IMR-90 (cell line): ENCODE results near the gene TMEM161A. TPM values are rescaled to one million over a fixed set of nuclear protein-coding genes. Genes with fewer than 3 reads are reported as not detected.

Experiments used
- ATAC-seq: fragments of 200-7000 bp; cut with Tn5 transposase; 2 replicates; pipeline ENCODE4 v1.9.1; 2020; ENCODE audit warnings: low read depth, mild to moderate bottlenecking, moderate library complexity
- BruUV-seq: library from RNA; stranded (reverse); fragments of 400-500 nt; replicated peaks from 2 replicates; lab custom pipeline; 2021; lab: Mats Ljungman, UMichigan
- CTCF ChIA-PET: fragments of 300-600 bp; formaldehyde crosslinking; extraction: SDS; loops from one replicate; lab custom pipeline; 2021; ENCODE audit warnings: antibody characterized with exemption; lab: Yijun Ruan, JAX
- POLR2A ChIA-PET: fragments of 300-600 bp; sonication (Branson Sonifier 250); formaldehyde crosslinking; loops from one replicate; lab custom pipeline; 2022; ENCODE audit warnings: antibody characterized with exemption; ENCODE audit not compliant: unreplicated experiment; lab: Charles Lee
- DNase-seq: peaks from one replicate; pipeline ENCODE4 v3.0.0; 2013
- H2AFZ ChIP-seq: replicated peaks from 2 replicates; pipeline ENCODE3; 2013; ENCODE audit warnings: low read length, mild to moderate bottlenecking; ENCODE audit not compliant: poor library complexity
- H2AK5ac ChIP-seq: 2 replicates; pipeline ENCODE4 v1.6.1; 2013; ENCODE audit warnings: low read depth, low read length, inconsistent platforms
- H2AK9ac ChIP-seq: replicated peaks from 2 replicates; pipeline ENCODE3; 2013; ENCODE audit warnings: mild to moderate bottlenecking, low read depth, low read length, moderate library complexity; ENCODE audit not compliant: poor library complexity
- H2BK120ac ChIP-seq: 2 replicates; pipeline ENCODE4 v1.6.1; 2013; ENCODE audit warnings: low read depth, low read length, inconsistent platforms
- H2BK15ac ChIP-seq: 3 replicates; pipeline ENCODE4 v1.6.1; 2013; ENCODE audit warnings: low read depth, low read length, inconsistent platforms
- H2BK20ac ChIP-seq: 2 replicates; pipeline ENCODE4 v1.6.1; 2013; ENCODE audit warnings: low read depth, mild to moderate bottlenecking, inconsistent platforms, low read length, moderate library complexity
- H2BK5ac ChIP-seq: 2 replicates; pipeline ENCODE4 v1.6.1; 2013; ENCODE audit warnings: mild to moderate bottlenecking, low read depth, low read length, inconsistent platforms; ENCODE audit not compliant: poor library complexity, severe bottlenecking
- H3K14ac ChIP-seq: replicated peaks from 2 replicates; pipeline ENCODE4 v1.6.1; 2013; ENCODE audit warnings: low read depth, low read length, inconsistent platforms
- H3K18ac ChIP-seq: 2 replicates; pipeline ENCODE4 v1.6.1; 2013; ENCODE audit warnings: low read depth, low read length, control low read depth
- H3K23ac ChIP-seq: 2 replicates; pipeline ENCODE4 v1.6.1; 2013; ENCODE audit warnings: low read depth, low read length, inconsistent platforms
- H3K27ac ChIP-seq: 2 replicates; pipeline ENCODE4 v1.5.1; 2013; ENCODE audit warnings: mild to moderate bottlenecking, control low read depth, low read length; ENCODE audit not compliant: insufficient read depth
- H3K27me3 ChIP-seq: 2 replicates; pipeline ENCODE4 v1.6.1; 2013; ENCODE audit warnings: low read length; ENCODE audit not compliant: control insufficient read depth, insufficient read depth
- H3K36me3 ChIP-seq: 2 replicates; pipeline ENCODE4 v1.6.1; 2013; ENCODE audit warnings: low read length, mixed read lengths; ENCODE audit not compliant: control insufficient read depth, insufficient read depth
- H3K4ac ChIP-seq: 2 replicates; pipeline ENCODE4 v1.6.1; 2013; ENCODE audit warnings: low read depth, low read length, inconsistent platforms
- H3K4me1 ChIP-seq: 2 replicates; pipeline ENCODE4 v1.6.1; 2013; ENCODE audit warnings: low read length, mixed read lengths; ENCODE audit not compliant: control insufficient read depth, insufficient read depth
- H3K4me2 ChIP-seq: 2 replicates; pipeline ENCODE4 v1.6.1; 2013; ENCODE audit warnings: low read depth, mild to moderate bottlenecking, control low read depth, low read length, moderate library complexity
- H3K4me3 ChIP-seq: 2 replicates; pipeline ENCODE4 v1.5.1; 2013; ENCODE audit warnings: low read depth, mild to moderate bottlenecking, control low read depth, low read length, moderate library complexity; ENCODE audit not compliant: insufficient read depth
- H3K56ac ChIP-seq: 2 replicates; pipeline ENCODE4 v1.6.1; 2013; ENCODE audit warnings: low read length, inconsistent platforms; ENCODE audit not compliant: insufficient read depth; ENCODE audit errors: extremely low read depth
- H3K79me1 ChIP-seq, 2 experiments: 2 replicates each; pipeline ENCODE4 v1.6.1; 2013; ENCODE audit warnings: low read length in 2 of 2, inconsistent platforms in 1 of 2, low read depth in 1 of 2
- H3K9ac ChIP-seq: 2 replicates; pipeline ENCODE4 v1.6.1; 2013; ENCODE audit warnings: low read depth, low read length, control low read depth
- H3K9me1 ChIP-seq: 2 replicates; pipeline ENCODE4 v1.6.1; 2013; ENCODE audit warnings: low read length, inconsistent platforms; ENCODE audit not compliant: insufficient read depth
- H3K9me3 ChIP-seq: 2 replicates; pipeline ENCODE4 v1.6.1; 2013; ENCODE audit warnings: low read length; ENCODE audit not compliant: control insufficient read depth, insufficient read depth
- H4K20me1 ChIP-seq: 2 replicates; pipeline ENCODE4 v1.6.1; 2013; ENCODE audit warnings: low read length, inconsistent platforms; ENCODE audit not compliant: insufficient read depth
- H4K5ac ChIP-seq: 2 replicates; pipeline ENCODE4 v1.6.1; 2013; ENCODE audit warnings: mild to moderate bottlenecking, low read depth, low read length, control low read depth
- H4K8ac ChIP-seq, 2 experiments: 2 replicates each; pipeline ENCODE4 v1.6.1; 2013; ENCODE audit warnings: low read depth in 2 of 2, low read length in 2 of 2, control low read depth in 1 of 2, inconsistent platforms in 1 of 2
- H4K91ac ChIP-seq: 2 replicates; pipeline ENCODE4 v1.6.1; 2013; ENCODE audit warnings: low read depth, low read length, inconsistent platforms; ENCODE audit not compliant: insufficient read depth
- BHLHE40 ChIP-seq: fragments of 150-350 bp; IDR thresholded peaks from 2 replicates; pipeline ENCODE4 v1.6.1; 2016; ENCODE audit warnings: mild to moderate bottlenecking, low read depth, low read length
- CEBPB ChIP-seq: IDR thresholded peaks from 2 replicates; pipeline ENCODE4 v1.6.1; 2012; ENCODE audit warnings: low read depth, low read length, improper control_type of control experiment
- CHD1 ChIP-seq: IDR thresholded peaks from 2 replicates; pipeline ENCODE4 v1.6.1; 2012; ENCODE audit warnings: low read depth, low read length, improper control_type of control experiment
- FOS ChIP-seq: fragments of 150-350 bp; IDR thresholded peaks from 2 replicates; pipeline ENCODE4 v1.6.1; 2016; ENCODE audit warnings: low read depth, low read length
- MAFK ChIP-seq: IDR thresholded peaks from 2 replicates; pipeline ENCODE4 v1.6.1; 2012; ENCODE audit warnings: low read depth, low read length, improper control_type of control experiment
- MAZ ChIP-seq: IDR thresholded peaks from 2 replicates; pipeline ENCODE4 v1.6.1; 2012; ENCODE audit warnings: low read depth, mild to moderate bottlenecking, low read length, improper control_type of control experiment, moderate library complexity, borderline replicate concordance
- MXI1 ChIP-seq: IDR thresholded peaks from 2 replicates; pipeline ENCODE4 v1.6.1; 2012; ENCODE audit warnings: low read depth, mild to moderate bottlenecking, low read length, moderate library complexity, borderline replicate concordance
- NFE2L2 ChIP-seq: fragments of 150-350 bp; IDR thresholded peaks from 2 replicates; pipeline ENCODE4 v1.6.1; 2016; ENCODE audit warnings: low read depth, mild to moderate bottlenecking, low read length
- RAD21 ChIP-seq: IDR thresholded peaks from 2 replicates; pipeline ENCODE4 v1.6.1; 2012; ENCODE audit warnings: low read length, improper control_type of control experiment
- RCOR1 ChIP-seq: IDR thresholded peaks from 2 replicates; pipeline ENCODE4 v1.6.1; 2012; ENCODE audit warnings: mild to moderate bottlenecking, low read length, improper control_type of control experiment; ENCODE audit not compliant: insufficient replicate concordance
- RFX5 ChIP-seq: IDR thresholded peaks from 2 replicates; pipeline ENCODE4 v1.8.0; 2012; ENCODE audit warnings: low read depth, mild to moderate bottlenecking, low read length, moderate library complexity
- SMC3 ChIP-seq: fragments of 150-350 bp; IDR thresholded peaks from 2 replicates; pipeline ENCODE4 v1.6.1; 2016; ENCODE audit warnings: low read depth, mild to moderate bottlenecking, antibody characterized with exemption, low read length, moderate library complexity
- WGBS, 2 experiments: methylation state at CpG; one replicate each; pipeline versions ENCODE4 v1.1.5 to v1.1.7; 2013; ENCODE audit warnings: missing lambda C conversion rate in 2 of 2; ENCODE audit not compliant: insufficient read length in 1 of 2; ENCODE audit errors: extremely low coverage in 2 of 2; 5-methylcytosine and 5-hydroxymethylcytosine counted together
- dilution Hi-C: fragments of 300-500 bp; cut with HindIII; formaldehyde crosslinking; loops from one replicate; pipeline ENCODE4 v1.14.3; 2018; ENCODE audit warnings: low sequenced_read_pairs; ENCODE audit not compliant: unreplicated experiment
- in situ Hi-C: fragments of 300-500 bp; cut with MboI; formaldehyde crosslinking; loops from 3 replicates; pipeline ENCODE4 v1.14.3; 2019; ENCODE audit warnings: low sequenced_read_pairs, inconsistent platforms, mixed read lengths
- intact Hi-C: fragments of 100-400 bp; cut with micrococcal nuclease; formaldehyde crosslinking; loops from 2 replicates; pipeline ENCODE4 v1.10.0; 2022
- polyA plus RNA-seq, 3 experiments: library from polyadenylated mRNA; depleted of rRNA; stranded (reverse); fragments of >200 nt; gene quantifications; 2 replicates each; pipeline ENCODE4 v1.2.3, GENCODE V29; 2012; ENCODE audit warnings: low replicate concordance in 1 of 3
- total RNA-seq: library from RNA; depleted of rRNA; stranded (reverse); fragments of >200 nt; gene quantifications from 2 replicates; pipeline ENCODE4 v1.2.3, GENCODE V29; 2012
- TF ChIP-seq, protein P1 (sequence below): fragments of 150-350 bp; IDR thresholded peaks from 2 replicates; pipeline ENCODE4 v1.6.1; 2016; ENCODE audit warnings: low read depth, mild to moderate bottlenecking, low read length, moderate library complexity, borderline replicate concordance
- TF ChIP-seq, protein P2 (sequence below): conservative IDR thresholded peaks from 2 replicates; pipeline ENCODE4 v1.5.1; 2012; ENCODE audit warnings: mild to moderate bottlenecking, low read depth, low read length, improper control_type of control experiment

TMEM161A gene
- total and polyA plus RNA-seq, 2 of the 4 experiments (the other 2 are of a cell fraction) = 11.1 to 34.8 TPM

DNA sequence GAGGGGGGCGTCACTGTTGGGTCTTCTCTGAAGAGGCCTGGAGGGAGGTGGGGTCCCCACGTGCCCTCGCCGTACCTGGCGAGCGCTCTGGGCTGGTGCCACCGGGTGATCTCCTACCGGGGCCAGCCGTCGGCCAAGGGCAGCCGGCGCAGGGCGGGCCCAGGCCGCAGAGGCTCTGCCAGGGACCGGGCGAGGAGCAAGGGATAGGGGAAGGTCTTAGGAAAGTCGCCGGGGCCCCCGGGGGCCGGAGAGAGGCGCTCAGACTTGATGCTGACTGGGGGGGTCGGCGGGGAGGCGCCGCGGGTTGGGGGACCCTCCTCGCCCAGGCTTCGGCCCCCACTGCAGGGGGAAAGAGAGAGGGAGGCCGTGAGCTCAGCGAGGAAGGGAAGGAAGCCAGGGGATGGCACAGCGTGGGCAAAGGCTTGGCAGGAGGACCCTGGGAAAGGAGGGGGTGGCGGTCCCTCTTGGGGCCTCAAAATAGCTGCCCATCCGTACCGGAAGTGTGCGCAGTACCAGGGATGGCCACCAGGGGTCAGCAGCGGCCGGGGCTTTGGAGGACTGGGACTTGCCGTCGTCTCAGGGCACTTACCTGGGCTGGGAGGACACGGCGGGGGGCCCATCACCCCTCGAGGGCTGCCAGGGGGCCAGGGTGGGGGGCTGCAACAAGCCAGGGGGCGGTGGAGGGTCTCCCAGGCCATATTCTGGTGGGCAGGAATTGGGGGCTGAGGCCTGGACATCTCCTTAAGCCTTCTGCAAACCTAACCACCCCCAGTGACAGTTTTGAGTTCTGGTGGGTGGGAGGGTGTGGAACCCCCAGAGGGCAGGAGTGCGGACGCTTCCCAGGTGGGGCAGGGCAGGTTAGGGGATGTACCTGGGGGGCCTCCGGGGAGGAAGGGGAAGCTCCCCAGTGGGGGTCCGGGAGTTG is 7.7 kb upstream of the TMEM161A start:
- WGBS, 2 experiments = 45% methylated on average over 22 of the region's 47 CpGs; no CpG with 5 or more reads in 1 of the 2 experiments
- peak; percentile 44 for DNase-seq
- H3K56ac ChIP-seq = no peak overlapping the region; the same call in 1 of the 2 replicates
- peak overlapping the region; percentile 96 for H4K5ac ChIP-seq
- no peaks in the 10 kb centered on the region for H4K20me1 ChIP-seq
- no peak overlapping the region; the same call in 1 of the 2 replicates for H3K18ac ChIP-seq
- H3K4me1 ChIP-seq = peaks cover 2% of the 10 kb centered on the region; the same call in 1 of the 2 replicates
- H3K9me1 ChIP-seq = no peaks in the 10 kb centered on the region
- peak overlapping the region; percentile 96 to 99 for H4K8ac ChIP-seq
- H3K79me1 ChIP-seq = no peaks in the 10 kb centered on the region
- peak overlapping the region; percentile 98 for H2AFZ ChIP-seq
- ChIA-PET CTCF (interaction anchor here (0.6 to 1.5 kb wide), 4 partner anchors 9 to 132 kb away, joined by 3 to 12 read pairs (median 4); no protein-coding TSS in a partner anchor), POLR2A (interaction anchor here (0.6 kb wide), 1 partner anchor 21 kb away, joined by 4 read pairs; no protein-coding TSS in a partner anchor)
- peak; percentile 99 for ATAC-seq
- peak overlapping the region; percentile 54 for H3K27ac ChIP-seq
- H3K4me2 ChIP-seq = peak overlapping the region; percentile 64
- H2AK5ac ChIP-seq = peak overlapping the region; percentile 64; the same call in 1 of the 2 replicates
- H3K9me3 ChIP-seq = no peaks in the 10 kb centered on the region
- no peaks in the 10 kb centered on the region for H3K27me3 ChIP-seq
- no peak overlapping the region for H3K14ac ChIP-seq
- H2BK15ac ChIP-seq = no peak overlapping the region
- H3K23ac ChIP-seq = no peak overlapping the region
- dilution Hi-C loops (no loop called here), in situ Hi-C loops (no loop called here), intact Hi-C loops (loop anchor here (1.0 to 10.0 kb wide), 2 partner anchors 29 to 179 kb away; partner anchors contain the start of genes MAU2 and SUGP1)
- no peak overlapping the region for H3K4me3 ChIP-seq
- peak overlapping the region; percentile 91 for H4K91ac ChIP-seq
- no peak overlapping the region for H2BK20ac ChIP-seq
- peak overlapping the region; percentile 77 for H2BK120ac ChIP-seq
- peak overlapping the region; percentile 93; the same call in 1 of the 2 replicates for H3K4ac ChIP-seq
- H3K36me3 ChIP-seq = peaks cover 12% of the 10 kb centered on the region
- peak overlapping the region; percentile 37 for H2BK5ac ChIP-seq
- peak overlapping the region; percentile 53; the same call in 1 of the 2 replicates for H3K9ac ChIP-seq
- peak overlapping the region; percentile 87 for H2AK9ac ChIP-seq
- BruUV-seq = no TSS peak
- TF ChIP-seq MXI1 (no peak), NFE2L2 (no peak), MAFK (no peak), CEBPB (no peak), FOS (no peak), CHD1 (no peak), RCOR1 (no peak), RFX5 (no peak), RAD21 (peak; percentile 87), SMC3 (peak; percentile 79), BHLHE40 (no peak), MAZ (peak; percentile 52; the same call in 1 of the 2 replicates)
- TF ChIP-seq, protein P1, sequence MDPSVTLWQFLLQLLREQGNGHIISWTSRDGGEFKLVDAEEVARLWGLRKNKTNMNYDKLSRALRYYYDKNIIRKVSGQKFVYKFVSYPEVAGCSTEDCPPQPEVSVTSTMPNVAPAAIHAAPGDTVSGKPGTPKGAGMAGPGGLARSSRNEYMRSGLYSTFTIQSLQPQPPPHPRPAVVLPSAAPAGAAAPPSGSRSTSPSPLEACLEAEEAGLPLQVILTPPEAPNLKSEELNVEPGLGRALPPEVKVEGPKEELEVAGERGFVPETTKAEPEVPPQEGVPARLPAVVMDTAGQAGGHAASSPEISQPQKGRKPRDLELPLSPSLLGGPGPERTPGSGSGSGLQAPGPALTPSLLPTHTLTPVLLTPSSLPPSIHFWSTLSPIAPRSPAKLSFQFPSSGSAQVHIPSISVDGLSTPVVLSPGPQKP = peak; percentile 90
- TF ChIP-seq, protein P2, sequence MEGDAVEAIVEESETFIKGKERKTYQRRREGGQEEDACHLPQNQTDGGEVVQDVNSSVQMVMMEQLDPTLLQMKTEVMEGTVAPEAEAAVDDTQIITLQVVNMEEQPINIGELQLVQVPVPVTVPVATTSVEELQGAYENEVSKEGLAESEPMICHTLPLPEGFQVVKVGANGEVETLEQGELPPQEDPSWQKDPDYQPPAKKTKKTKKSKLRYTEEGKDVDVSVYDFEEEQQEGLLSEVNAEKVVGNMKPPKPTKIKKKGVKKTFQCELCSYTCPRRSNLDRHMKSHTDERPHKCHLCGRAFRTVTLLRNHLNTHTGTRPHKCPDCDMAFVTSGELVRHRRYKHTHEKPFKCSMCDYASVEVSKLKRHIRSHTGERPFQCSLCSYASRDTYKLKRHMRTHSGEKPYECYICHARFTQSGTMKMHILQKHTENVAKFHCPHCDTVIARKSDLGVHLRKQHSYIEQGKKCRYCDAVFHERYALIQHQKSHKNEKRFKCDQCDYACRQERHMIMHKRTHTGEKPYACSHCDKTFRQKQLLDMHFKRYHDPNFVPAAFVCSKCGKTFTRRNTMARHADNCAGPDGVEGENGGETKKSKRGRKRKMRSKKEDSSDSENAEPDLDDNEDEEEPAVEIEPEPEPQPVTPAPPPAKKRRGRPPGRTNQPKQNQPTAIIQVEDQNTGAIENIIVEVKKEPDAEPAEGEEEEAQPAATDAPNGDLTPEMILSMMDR = peak; percentile 94
